Stomach (tissue), 4 donors: Measurements from ENCODE around the gene MED12L.

Source experiments
- CTCF ChIP-seq, 7 experiments: fragments of 450-650 bp in 4 of 7; fragments of 200-600 bp in 3 of 7; sonication (generic) in 3 of 7; IDR thresholded peaks; one replicate each; pipeline ENCODE4 v1.5.1; 2016 to 2019; ENCODE audit warnings: antibody characterized with exemption in 7 of 7, control low read depth in 2 of 7, mild to moderate bottlenecking in 1 of 7
- POLR2A ChIP-seq, 4 donors: fragments of 450-650 bp; IDR thresholded peaks; one replicate each; pipeline ENCODE4 v1.6.1; 2016; ENCODE audit warnings: antibody characterized with exemption in 4 of 4, control low read depth in 2 of 4, mild to moderate bottlenecking in 1 of 4, moderate library complexity in 1 of 4
- POLR2AphosphoS5 ChIP-seq, 3 donors: sonication (generic); formaldehyde crosslinking; IDR thresholded peaks; one replicate each; pipeline ENCODE4 v1.6.1; 2016; ENCODE audit warnings: antibody characterized with exemption in 3 of 3

GRCh38 chr3:151446002-151446340 is 360.5 kb downstream of the MED12L start:
- no peak for TF ChIP-seq CTCF (IDR thresholded peaks at IDR 0.05)
- TF ChIP-seq POLR2AphosphoS5 (IDR thresholded peaks at IDR 0.05): no peak
- no peak for TF ChIP-seq POLR2A (IDR thresholded peaks at IDR 0.05)
